Fibroblast of villous mesenchyme (primary cell): ENCODE measurements around the gene UQCC5. TPM values are rescaled to one million over a fixed set of nuclear protein-coding genes. Genes with fewer than 3 reads are reported as not detected.
A peak's percentile ranks its signal among the peaks of the same experiment; 100 is the strongest.

Experiments used
- DNase-seq: peaks from one replicate; pipeline ENCODE4 v3.0.0-alpha.2; 2010; ENCODE audit warnings: low read depth
- H3K4me3 ChIP-seq: 2 replicates; pipeline ENCODE4 v1.5.1; 2011; ENCODE audit warnings: low read depth, mild to moderate bottlenecking, low read length
- CTCF ChIP-seq: IDR thresholded peaks from 2 replicates; pipeline ENCODE4 v1.5.1; 2012; ENCODE audit warnings: low read depth, mild to moderate bottlenecking, low read length; ENCODE audit not compliant: insufficient read depth
- total RNA-seq: library from RNA; depleted of rRNA; stranded (reverse); fragments of >200 nt; gene quantifications from 2 replicates; pipeline ENCODE4 v1.2.3, GENCODE V29; 2012

The UQCC5 gene
- total RNA-seq, result 7.7 and 17.7 TPM in 2 replicates

- peak; percentile 99 for DNase-seq
- peak within 1 kb of the TSS; percentile 83 for H3K4me3 ChIP-seq
- TF ChIP-seq CTCF, result no peak
These were observed at the start of gene UQCC5 for GRCh38 chr3:52536369-52537164. TSS of gene UQCC5 (plus strand) at chr3:52536605. CDS start at chr3:52536756, 151 bp downstream.

GRCh38 chr3:52487050-52487787 lies 49.2 kb upstream of the UQCC5 start:
- no peak for DNase-seq

GRCh38 chr3:52487788-52488691 lies 48.4 kb upstream of the UQCC5 start:
- no peak overlapping the region for H3K4me3 ChIP-seq
- no peak for TF ChIP-seq CTCF
- no peak for DNase-seq

More at GRCh38 chr3:52487050-52487787, 49.2 kb upstream of the UQCC5 start:
- no peak overlapping the region for H3K4me3 ChIP-seq
- TF ChIP-seq CTCF, result no peak

- H3K4me3 ChIP-seq, result no peak overlapping the region
- DNase-seq, result no peak
- TF ChIP-seq CTCF, result no peak
These were observed 47.7 kb upstream of the UQCC5 start for GRCh38 chr3:52488746-52489145.

- DNase-seq, result no peak
- TF ChIP-seq CTCF, result no peak
- H3K4me3 ChIP-seq, result no peak overlapping the region
These were observed 47.0 kb upstream of the UQCC5 start for GRCh38 chr3:52489453-52489852.

GRCh38 chr3:52490035-52490938 lies 46.1 kb upstream of the UQCC5 start:
- no peak overlapping the region for H3K4me3 ChIP-seq
- no peak for DNase-seq
- TF ChIP-seq CTCF, result no peak
